HG03460 (cell line): ENCODE results near the gene PRSS22.

ENCODE experiments used
- ATAC-seq: cut with Tn5 transposase; IDR thresholded peaks from one replicate; pipeline ENCODE4 v1.9.1; 2021; ENCODE audit not compliant: unreplicated experiment

The PRSS22 gene

GRCh38 chr16:2829501-2830354 lies 28.2 kb downstream of the PRSS22 start, which contains the start of gene ZG16B:
Gene ZG16B, plus strand, starts transcription at chr16:2830303. Its CDS starts 139 bp downstream, at chr16:2830442.
- no peak for ATAC-seq

DNA sequence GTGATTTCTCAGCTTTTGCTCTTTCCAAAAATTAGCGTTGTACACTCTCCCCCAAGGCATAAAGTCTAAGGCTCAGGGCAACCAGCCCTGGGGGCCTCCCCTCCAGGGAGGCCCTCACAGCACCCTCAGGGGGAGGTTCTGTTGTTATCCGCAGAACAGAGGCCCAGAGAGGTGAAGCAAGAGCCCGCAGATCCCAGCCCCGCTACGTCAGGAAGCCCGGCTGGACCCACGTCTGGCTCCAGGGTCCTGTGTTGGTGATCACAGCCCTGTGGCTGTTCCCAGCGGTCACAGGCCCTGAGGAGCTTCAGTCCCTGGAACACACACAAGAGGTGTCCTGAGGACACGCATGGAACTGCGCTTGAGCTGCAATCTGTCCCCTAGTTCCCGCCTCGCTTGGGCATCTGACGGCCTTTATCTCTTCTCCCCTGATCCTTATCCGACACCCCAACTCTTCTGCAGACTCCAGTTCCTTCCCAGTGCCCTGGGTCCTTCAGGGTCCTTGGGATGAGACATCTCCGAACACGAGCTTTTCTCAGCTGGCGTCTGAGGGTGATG lies 29.0 kb downstream of the PRSS22 start:
- no peak for ATAC-seq

DNA sequence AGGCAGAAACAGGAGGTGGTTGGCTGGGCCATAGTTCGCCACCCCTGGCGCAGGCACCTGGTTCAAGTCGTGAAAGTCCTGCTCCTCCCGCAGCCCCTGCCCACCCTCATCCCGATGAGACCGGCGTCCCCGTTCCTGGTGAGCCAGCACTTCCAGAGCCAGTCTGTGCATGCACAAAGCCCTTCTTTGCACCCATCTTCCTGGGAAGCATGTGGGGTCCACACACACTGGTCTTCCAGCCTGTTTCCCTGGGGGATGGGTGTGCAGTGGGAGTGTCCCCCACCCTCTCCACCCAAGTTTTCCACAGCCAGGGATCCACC lies 29.5 kb downstream of the PRSS22 start:
- no peak for ATAC-seq

- no peak for ATAC-seq
These were observed 30.0 kb downstream of the PRSS22 start for GRCh38 chr16:2827831-2828520.

DNA sequence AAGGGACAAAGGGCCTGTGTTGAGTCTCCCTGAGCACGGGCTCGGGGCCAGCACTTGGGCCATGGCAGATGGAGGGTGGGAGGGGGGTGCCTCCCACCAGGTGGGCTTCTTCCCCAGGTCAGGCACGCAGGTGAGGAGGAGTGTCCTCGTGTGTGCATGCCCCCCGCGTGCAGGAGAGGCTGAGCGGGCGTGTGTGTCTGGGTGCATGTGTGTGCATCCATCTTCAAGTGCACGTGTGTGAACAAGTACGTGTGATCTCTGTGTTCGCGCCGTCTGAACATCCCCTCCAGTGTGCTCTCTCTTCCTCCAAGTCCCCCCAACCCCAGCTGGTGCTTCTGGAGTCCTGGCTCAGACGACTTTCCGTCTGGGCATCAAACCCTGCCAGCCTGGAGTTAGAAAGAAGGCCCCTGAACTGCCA lies 30.6 kb downstream of the PRSS22 start:
- no peak for ATAC-seq

DNA sequence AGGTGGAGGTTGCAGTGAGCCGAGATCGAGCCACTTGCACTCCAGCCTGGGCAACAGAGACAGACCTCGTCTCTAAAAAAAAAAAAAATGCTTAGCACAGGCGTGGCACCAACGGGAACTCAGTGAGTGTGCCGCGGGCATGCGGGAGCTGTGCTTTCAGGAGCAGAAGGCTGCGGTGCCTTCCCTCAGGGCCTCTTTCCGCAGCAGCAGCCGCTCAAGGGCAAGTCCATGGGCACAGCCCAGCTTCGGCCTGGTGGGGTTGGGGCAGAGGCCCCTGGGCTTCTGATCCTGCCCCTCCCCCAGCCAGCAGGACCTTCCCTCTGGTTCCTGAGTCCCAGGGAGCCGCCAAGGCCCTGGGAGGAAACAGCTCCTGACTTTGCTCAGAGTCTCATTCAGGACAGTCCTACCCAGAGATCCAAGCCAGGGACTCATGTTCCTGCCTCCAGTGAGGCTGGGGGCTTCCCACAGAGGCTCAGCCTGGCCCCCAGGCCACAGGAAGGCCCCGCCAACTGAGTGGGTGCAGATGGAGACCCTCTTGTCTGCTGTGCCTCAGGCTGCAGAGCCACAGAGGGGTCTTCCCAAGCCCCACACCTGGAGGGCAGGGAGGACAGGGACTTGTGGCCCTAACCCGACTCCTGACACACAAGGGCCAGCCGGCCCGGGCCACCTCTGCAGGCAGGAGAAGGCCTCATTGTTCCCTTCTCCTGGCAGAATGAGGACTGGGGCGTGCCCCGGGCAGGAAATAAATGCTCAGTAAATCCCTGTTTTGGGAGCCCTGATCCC lies 31.2 kb downstream of the PRSS22 start:
- ATAC-seq, result no peak

DNA sequence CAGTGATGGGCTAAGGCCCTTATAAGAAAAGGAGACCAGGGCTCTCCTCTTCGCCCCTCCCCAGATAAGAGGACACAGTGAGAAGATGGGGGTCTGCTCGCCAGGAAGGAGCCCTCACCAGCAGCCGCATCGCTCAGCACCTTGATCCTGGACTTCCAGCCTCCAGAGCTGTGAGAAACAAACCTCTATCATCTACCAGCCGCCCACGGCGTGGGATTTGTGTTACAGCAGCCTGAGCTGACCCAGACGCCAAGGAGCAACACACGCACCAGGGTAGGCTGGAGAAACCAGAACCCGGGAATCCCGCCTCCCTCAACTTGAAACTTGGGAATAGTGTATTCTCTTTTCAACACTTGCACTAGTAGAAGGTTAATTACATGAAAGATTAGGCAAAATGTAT lies 32.1 kb downstream of the PRSS22 start:
- ATAC-seq, result no peak

DNA sequence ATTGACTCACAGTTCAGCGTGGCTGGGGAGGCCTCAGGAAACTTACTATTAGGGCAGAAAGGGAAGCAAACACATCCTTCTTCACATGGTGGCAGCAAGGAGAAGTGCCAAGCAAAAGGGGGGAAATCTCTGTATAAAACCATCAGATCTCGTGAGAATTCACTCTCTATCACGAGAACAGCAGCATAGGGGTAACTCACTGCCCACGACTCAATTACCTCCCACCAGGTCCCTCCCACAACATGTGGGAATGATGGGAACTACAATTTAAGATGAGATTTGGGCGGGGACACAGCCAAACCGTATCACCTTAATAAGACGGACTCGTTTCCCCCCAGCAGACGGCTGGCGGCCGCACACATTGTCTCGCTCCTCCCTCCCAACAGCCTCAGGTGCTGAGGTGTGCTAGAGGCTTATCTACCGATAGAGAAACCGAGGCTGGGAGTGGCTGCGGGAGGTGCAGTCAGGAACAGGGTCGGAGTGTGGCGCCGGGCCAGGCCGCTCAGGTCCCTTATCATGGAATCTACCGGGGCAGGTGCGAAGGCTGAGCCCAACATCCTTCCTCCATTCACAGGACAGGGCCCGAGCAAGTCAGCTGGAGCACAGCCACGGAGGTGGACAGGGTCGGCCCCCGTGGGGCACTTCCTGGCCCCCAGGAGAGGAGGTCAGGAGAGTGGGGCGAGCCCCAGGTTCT lies 32.8 kb downstream of the PRSS22 start:
- no peak for ATAC-seq

GRCh38 chr16:2824626-2825025 lies 33.3 kb downstream of the PRSS22 start:
- ATAC-seq, result no peak

GRCh38 chr16:2822496-2822895 lies 35.5 kb downstream of the PRSS22 start:
- no peak for ATAC-seq

DNA sequence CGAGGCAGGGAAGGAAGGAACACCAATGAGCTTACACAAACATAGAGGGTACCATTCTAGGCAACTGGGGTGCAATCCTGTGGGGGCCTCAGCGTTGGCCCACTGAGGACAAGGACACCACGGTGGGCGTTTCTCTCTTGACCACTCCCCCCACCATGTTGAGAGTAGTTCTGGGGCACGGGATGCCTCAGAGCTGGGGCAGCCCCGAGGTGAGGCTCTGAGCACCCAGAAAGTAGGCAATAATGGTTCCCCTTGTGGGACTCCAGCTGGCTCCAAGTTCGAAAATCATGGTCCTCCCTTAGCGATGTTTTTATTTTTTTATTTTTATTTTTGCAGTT lies 35.8 kb downstream of the PRSS22 start:
- no peak for ATAC-seq

- no peak for ATAC-seq
These were observed 36.3 kb downstream of the PRSS22 start for GRCh38 chr16:2821487-2822157.

- ATAC-seq, result no peak
These were observed 37.0 kb downstream of the PRSS22 start for GRCh38 chr16:2820836-2821486.

- no peak for ATAC-seq
These were observed 37.8 kb downstream of the PRSS22 start for GRCh38 chr16:2819939-2820835.

DNA sequence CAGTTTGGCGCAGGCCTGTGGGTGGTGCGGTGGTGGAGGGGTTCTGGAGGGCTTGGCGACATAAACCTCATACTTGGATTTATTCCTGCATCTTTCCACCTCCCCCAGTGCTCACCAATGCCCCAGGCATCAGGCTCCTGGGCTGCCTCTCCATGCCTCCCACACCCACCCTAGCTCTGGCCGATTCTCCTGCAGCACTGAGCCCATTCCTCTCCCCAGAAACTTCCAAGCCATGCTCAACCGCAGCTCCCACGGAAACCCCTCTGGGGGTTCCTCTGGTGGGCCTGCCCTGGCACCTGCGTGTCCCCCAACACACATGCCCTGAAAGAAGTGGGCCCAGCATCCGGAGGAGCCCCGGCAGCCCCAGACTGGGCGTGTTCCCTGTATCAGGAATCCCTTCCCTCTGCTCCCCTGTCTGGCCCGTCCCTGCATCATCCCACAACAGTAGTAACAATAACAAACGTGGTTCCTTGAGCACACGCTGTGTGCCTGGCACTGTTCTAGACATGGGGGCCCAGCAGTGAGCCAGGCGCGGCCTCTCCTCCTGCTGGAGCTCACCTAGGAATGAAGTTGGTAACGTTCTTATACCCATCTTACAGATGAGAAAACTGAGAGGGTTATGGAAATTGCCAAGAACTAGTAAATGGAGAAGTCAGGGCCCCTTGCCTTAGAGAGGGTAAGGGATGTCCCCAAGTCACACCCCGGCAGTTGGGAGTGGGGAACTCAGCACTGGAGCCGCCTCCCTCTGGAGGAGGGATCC lies 38.6 kb downstream of the PRSS22 start:
- no peak for ATAC-seq

DNA sequence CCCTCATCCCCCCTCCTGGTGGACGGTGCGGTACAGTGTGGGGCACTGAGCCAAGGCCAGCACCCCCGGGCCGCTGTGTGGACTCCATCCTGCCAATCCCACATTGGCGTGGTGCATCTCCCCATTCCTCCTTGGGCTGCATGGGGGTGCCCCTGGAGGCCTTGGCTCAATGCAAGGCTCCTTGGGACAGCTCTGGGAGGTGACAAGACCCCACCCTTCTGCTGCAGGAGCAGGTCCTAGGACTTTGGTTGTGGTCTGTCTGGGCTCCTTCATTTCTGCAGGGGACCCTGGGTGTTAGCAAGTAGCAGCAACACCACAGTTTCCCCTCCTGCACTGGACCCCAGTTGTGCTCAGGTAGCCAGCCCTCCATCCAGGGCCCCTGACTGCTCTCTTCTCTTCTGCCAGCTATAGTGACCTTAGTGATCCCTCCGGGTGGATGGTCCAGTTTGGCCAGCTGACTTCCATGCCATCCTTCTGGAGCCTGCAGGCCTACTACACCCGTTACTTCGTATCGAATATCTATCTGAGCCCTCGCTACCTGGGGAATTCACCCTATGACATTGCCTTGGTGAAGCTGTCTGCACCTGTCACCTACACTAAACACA lies 39.6 kb downstream of the PRSS22 start:
- ATAC-seq, result no peak

- ATAC-seq, result no peak
These were observed 40.4 kb downstream of the PRSS22 start for GRCh38 chr16:2817340-2818271.
